K562 (cell line): ENCODE data around the gene ASB11. TPM values are rescaled to one million over a fixed set of nuclear protein-coding genes. Genes with fewer than 3 reads are reported as not detected.
"Not testable (repeated sequence)": the region's sequence is repeated elsewhere in the genome, so short reads cannot be mapped to it uniquely, and the experiment has no call there.

ENCODE experiments used
- ATAC-seq: fragments of 200-7000 bp; cut with Tn5 transposase; 3 replicates; pipeline ENCODE4 v1.9.1; 2020; ENCODE audit warnings: moderate library complexity
- BruUV-seq: library from RNA; stranded (reverse); fragments of 400-500 nt; replicated peaks from 2 replicates; lab custom pipeline; 2021; lab: Mats Ljungman, UMichigan
- CTCF ChIA-PET: fragments of 300-600 bp; formaldehyde crosslinking; extraction: SDS; loops from one replicate; lab custom pipeline; 2021; ENCODE audit warnings: low intra/inter-chr PET ratio; lab: Yijun Ruan, JAX
- POLR2A ChIA-PET: fragments of 300-600, 350-650 bp; sonication (Branson Sonifier 250); formaldehyde crosslinking; extraction: SDS; loops from one replicate; lab custom pipeline; 2021; ENCODE audit warnings: antibody characterized with exemption, inconsistent platforms; lab: Yijun Ruan, JAX
- DNase-seq, 4 experiments: peaks; one replicate each; pipeline versions ENCODE4 v3.0.0 to v3.0.0-alpha.2; 2011 to 2018; ENCODE audit warnings: low spot score in 3 of 4, mixed read lengths in 3 of 4; ENCODE audit errors: extremely low read depth in 1 of 4
- FAIRE-seq: peaks from 2 replicates; lab custom pipeline; 2011; peaks lifted over from hg19 to GRCh38; lab: Jason Lieb, UNC
- H2AFZ ChIP-seq: 2 replicates; pipeline ENCODE4 v1.6.0; 2011; ENCODE audit warnings: low read depth, low read length, control low read depth, inconsistent platforms
- H3K27ac ChIP-seq: fragments of 200-600 bp; 3 replicates; pipeline ENCODE4 v1.8.0; 2011; ENCODE audit warnings: low read depth, mild to moderate bottlenecking, control low read depth, inconsistent platforms, low read length, moderate library complexity, mixed read lengths; ENCODE audit errors: extremely low read depth
- H3K27me3 ChIP-seq, 2 experiments: fragments of 300-600 bp in 1 of 2; 2 replicates in 1 of 2; 3 replicates in 1 of 2; pipeline versions ENCODE4 v1.6.0 to v1.8.0; 2011; ENCODE audit warnings: inconsistent platforms in 2 of 2, low read length in 2 of 2, mild to moderate bottlenecking in 1 of 2, mixed read lengths in 1 of 2, moderate library complexity in 1 of 2; ENCODE audit not compliant: control insufficient read depth in 2 of 2, insufficient read depth in 2 of 2
- H3K36me3 ChIP-seq: fragments of 300-600 bp; 3 replicates; pipeline ENCODE4 v1.8.0; 2011; ENCODE audit warnings: mild to moderate bottlenecking, low read length, inconsistent platforms; ENCODE audit not compliant: control insufficient read depth, insufficient read depth
- H3K4me1 ChIP-seq, 2 experiments: fragments of 200-600 bp in 1 of 2; replicated peaks in 1 of 2; 2 replicates in 1 of 2; 3 replicates in 1 of 2; pipeline versions ENCODE4 v1.5.1 to v1.8.0; 2011; ENCODE audit warnings: inconsistent platforms in 2 of 2, low read length in 2 of 2, mild to moderate bottlenecking in 1 of 2, mixed read lengths in 1 of 2, moderate library complexity in 1 of 2; ENCODE audit not compliant: control insufficient read depth in 2 of 2, insufficient read depth in 2 of 2
- H3K4me2 ChIP-seq: 2 replicates; pipeline ENCODE4 v1.6.1; 2011; ENCODE audit warnings: low read length, control low read depth, inconsistent platforms, mixed read lengths; ENCODE audit not compliant: insufficient read depth
- H3K4me3 ChIP-seq: fragments of 200-600 bp; sonication (generic), shearing (Covaris generic); 2 replicates; pipeline ENCODE4 v1.5.1; 2016; ENCODE audit warnings: control low read depth, inconsistent platforms
- H3K79me2 ChIP-seq: fragments of 200-600 bp; 3 replicates; pipeline ENCODE4 v1.8.0; 2011; ENCODE audit warnings: low read length, inconsistent platforms; ENCODE audit not compliant: control insufficient read depth, insufficient read depth
- H3K9ac ChIP-seq, 2 experiments: 2 replicates each; pipeline versions ENCODE4 v1.6.0 to v1.6.1; 2011; ENCODE audit warnings: low read depth in 2 of 2, low read length in 2 of 2, control low read depth in 1 of 2, inconsistent platforms in 1 of 2, mild to moderate bottlenecking in 1 of 2, mixed read lengths in 1 of 2; ENCODE audit not compliant: insufficient read depth in 1 of 2
- H3K9me1 ChIP-seq: one replicate; pipeline ENCODE4 v1.6.0; 2011; ENCODE audit warnings: inconsistent platforms, mild to moderate bottlenecking, low read length, moderate library complexity; ENCODE audit not compliant: control insufficient read depth, insufficient read depth
- H3K9me3 ChIP-seq: replicated peaks from 2 replicates; pipeline ENCODE4 v1.5.1; 2011; ENCODE audit warnings: low read depth, low read length, inconsistent platforms; ENCODE audit not compliant: control insufficient read depth, insufficient read depth
- H4K20me1 ChIP-seq: replicated peaks from 2 replicates; pipeline ENCODE4 v1.6.1; 2011; ENCODE audit warnings: low read length, inconsistent platforms, mixed read lengths; ENCODE audit not compliant: control insufficient read depth, insufficient read depth
- BCLAF1 ChIP-seq, 2 experiments: fragments of 450-650 bp in 1 of 2; IDR thresholded peaks; 2 replicates each; pipeline ENCODE4 v1.6.1; 2011 to 2017; ENCODE audit warnings: low read depth in 2 of 2, antibody characterized with exemption in 1 of 2, borderline replicate concordance in 1 of 2, low read length in 1 of 2, mild to moderate bottlenecking in 1 of 2, mixed read lengths in 1 of 2; ENCODE audit not compliant: control insufficient read depth in 1 of 2
- CEBPB ChIP-seq: fragments of 450-650 bp; IDR thresholded peaks from 2 replicates; pipeline ENCODE4 v1.6.1; 2016; ENCODE audit warnings: missing genetic modification characterization, missing compliant biosample characterization
- CEBPG ChIP-seq, 3 experiments: fragments of 200-800 bp in 1 of 3; sonication (Bioruptor generic) in 1 of 3; sonication (generic) in 1 of 3; formaldehyde crosslinking in 1 of 3; IDR thresholded peaks in 2 of 3; conservative IDR thresholded peaks in 1 of 3; 2 replicates each; pipeline versions ENCODE4 v1.6.1 to v1.8.0; 2016 to 2022; ENCODE audit warnings: missing compliant biosample characterization in 2 of 3, missing genetic modification characterization in 2 of 3, mild to moderate bottlenecking in 1 of 3, missing genetic modification reagents in 1 of 3
- HOXB6 ChIP-seq: fragments of 250-450 bp; sonication (Bioruptor Pico); IDR thresholded peaks from 2 replicates; pipeline ENCODE4 v1.5.1; 2022; ENCODE audit warnings: mild to moderate bottlenecking, borderline replicate concordance
- PCBP2 ChIP-seq: fragments of 200-400 bp; formaldehyde crosslinking; IDR thresholded peaks from 2 replicates; pipeline ENCODE4 v1.6.1; 2018; ENCODE audit warnings: low read length, low read depth, mild to moderate bottlenecking, moderate library complexity; ENCODE audit not compliant: poor library complexity, severe bottlenecking
- THRB ChIP-seq: fragments of 450-650 bp; formaldehyde crosslinking; conservative IDR thresholded peaks from 2 replicates; pipeline ENCODE4 v1.4.0; 2022; ENCODE audit warnings: mild to moderate bottlenecking, missing genetic modification characterization
- ZNF57 ChIP-seq: fragments of 450-650 bp; formaldehyde crosslinking; IDR thresholded peaks from 2 replicates; pipeline ENCODE4 v1.4.0; 2020; ENCODE audit warnings: mild to moderate bottlenecking, moderate library complexity
- WGBS: fragments of 100-300 bp; shearing (Covaris generic); methylation state at CpG from one replicate; pipeline ENCODE4 v1.1.6; 2016; ENCODE audit warnings: low coverage, mixed read lengths; ENCODE audit not compliant: insufficient coverage; ENCODE audit errors: missing lambda C conversion rate; 5-methylcytosine and 5-hydroxymethylcytosine counted together
- in situ Hi-C: fragments of 300-500 bp; cut with MboI; formaldehyde crosslinking; loops from 4 replicates; pipeline ENCODE4 v1.15.0; 2018; ENCODE audit warnings: inconsistent platforms, mixed read lengths
- intact Hi-C: fragments of 100-400 bp; cut with micrococcal nuclease; formaldehyde crosslinking; loops from 2 replicates; pipeline ENCODE4 v1.14.2; 2022
- polyA plus RNA-seq, 8 experiments: library from polyadenylated mRNA; depleted of rRNA in 4 of 8; stranded (reverse) in 5 of 8; unstranded in 3 of 8; fragments of >200 nt; fragmentation: Nextera tagmentation in 2 of 8; fragmentation: Illumina TruSeq in 1 of 8; extraction: Ambion mirVana in 2 of 8; extraction: Trizol in 1 of 8; gene quantifications; 2 replicates each; pipeline versions ENCODE4 v1.2.1 to v1.2.3, GENCODE V29; 2011 to 2014; ENCODE audit warnings: inconsistent platforms in 1 of 8, missing spikeins in 1 of 8
- total RNA-seq, 7 experiments: library from RNA; depleted of rRNA in 6 of 7; stranded (reverse); fragments of >200 nt in 6 of 7; fragmentation: Illumina TruSeq in 2 of 7; extraction: Trizol in 2 of 7; gene quantifications; 2 replicates each; pipeline versions ENCODE4 v1.2.1 to v1.2.3, GENCODE V29; 2011 to 2021; ENCODE audit warnings: low replicate concordance in 1 of 7

ASB11 gene
- total and polyA plus RNA-seq, 9 of the 15 experiments (the other 6 are each of a cell fraction or from before 2014, with no cell fraction given), result not detected

- TF ChIP-seq BCLAF1 (IDR thresholded peaks at IDR 0.05; ENCODE audit: borderline replicate concordance in 1 of 2, control insufficient read depth in 1 of 2, low read depth in 2 of 2, low read length in 1 of 2) (no peak), ZNF57 (CRISPR knock-in tag) (no peak), THRB (no peak), PCBP2 (no peak), HOXB6 (CRISPR knock-in tag) (no peak)
- TF ChIP-seq, all 486 proteins: peak for 2
Observed at GRCh38 chrX:15310117-15310516, 5.3 kb downstream of the ASB11 start (continued).

- intact Hi-C loops, DNase-seq, H3K27ac ChIP-seq, FAIRE-seq, H3K4me2 ChIP-seq, H3K27me3 ChIP-seq, H4K20me1 ChIP-seq, POLR2A ChIA-PET, H3K4me1 ChIP-seq, H3K9me1 ChIP-seq, BruUV-seq, H3K36me3 ChIP-seq, H3K9me3 ChIP-seq, H3K79me2 ChIP-seq, in situ Hi-C loops, H3K9ac ChIP-seq, ATAC-seq, H2AFZ ChIP-seq, CTCF ChIA-PET, H3K4me3 ChIP-seq: not testable (repeated sequence)
- TF ChIP-seq CEBPB (peak; percentile 45; the same call in 1 of the 2 replicates), CEBPG (CRISPR knock-in tag; IDR thresholded peaks at IDR 0.05) (peak; percentile 24; the same call in 1 of the 2 replicates), CEBPG (tag; conservative IDR thresholded peaks at IDR 0.05 in 1 of 2, IDR thresholded peaks at IDR 0.05 in 1 of 2) (peak in 1 of 2 experiments; percentile 38; a peak in 1 of 4 replicates)
- 0% methylated on average over 3 of the region's 3 CpGs for WGBS
Observed at GRCh38 chrX:15305899-15306298, 9.5 kb downstream of the ASB11 start.
